ENCODE data around the gene STAP1.

STAP1 gene

DNA sequence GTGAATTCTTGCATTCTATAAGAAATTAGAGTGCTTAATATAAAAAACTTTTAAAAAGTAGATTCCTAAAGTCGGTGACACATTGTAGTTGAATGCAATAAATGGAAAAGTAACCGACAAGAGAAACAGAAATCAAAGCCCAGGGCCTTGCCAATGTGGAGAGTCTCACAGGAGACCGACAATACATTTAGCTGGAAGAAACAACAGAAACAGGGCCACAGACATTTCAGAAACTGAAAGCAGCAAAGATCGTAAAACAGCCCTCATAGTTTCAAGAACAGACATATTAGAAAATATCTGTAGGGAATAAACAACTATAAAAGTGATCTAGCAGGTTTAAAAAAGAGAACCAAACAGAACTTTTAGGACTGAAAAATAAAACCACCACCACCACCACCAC lies 49.5 kb downstream of the STAP1 start:
- no peak for TF ChIP-seq TAF1 (IDR thresholded peaks at IDR 0.05; ENCODE audit: borderline replicate concordance, insufficient read depth, low read length)
- no peak for TF ChIP-seq SIN3A (IDR thresholded peaks at IDR 0.05; ENCODE audit: borderline replicate concordance, insufficient read depth, low read length)

GRCh38 chr4:67614186-67614585 lies 55.7 kb downstream of the STAP1 start:
- TF ChIP-seq, protein P1, sequence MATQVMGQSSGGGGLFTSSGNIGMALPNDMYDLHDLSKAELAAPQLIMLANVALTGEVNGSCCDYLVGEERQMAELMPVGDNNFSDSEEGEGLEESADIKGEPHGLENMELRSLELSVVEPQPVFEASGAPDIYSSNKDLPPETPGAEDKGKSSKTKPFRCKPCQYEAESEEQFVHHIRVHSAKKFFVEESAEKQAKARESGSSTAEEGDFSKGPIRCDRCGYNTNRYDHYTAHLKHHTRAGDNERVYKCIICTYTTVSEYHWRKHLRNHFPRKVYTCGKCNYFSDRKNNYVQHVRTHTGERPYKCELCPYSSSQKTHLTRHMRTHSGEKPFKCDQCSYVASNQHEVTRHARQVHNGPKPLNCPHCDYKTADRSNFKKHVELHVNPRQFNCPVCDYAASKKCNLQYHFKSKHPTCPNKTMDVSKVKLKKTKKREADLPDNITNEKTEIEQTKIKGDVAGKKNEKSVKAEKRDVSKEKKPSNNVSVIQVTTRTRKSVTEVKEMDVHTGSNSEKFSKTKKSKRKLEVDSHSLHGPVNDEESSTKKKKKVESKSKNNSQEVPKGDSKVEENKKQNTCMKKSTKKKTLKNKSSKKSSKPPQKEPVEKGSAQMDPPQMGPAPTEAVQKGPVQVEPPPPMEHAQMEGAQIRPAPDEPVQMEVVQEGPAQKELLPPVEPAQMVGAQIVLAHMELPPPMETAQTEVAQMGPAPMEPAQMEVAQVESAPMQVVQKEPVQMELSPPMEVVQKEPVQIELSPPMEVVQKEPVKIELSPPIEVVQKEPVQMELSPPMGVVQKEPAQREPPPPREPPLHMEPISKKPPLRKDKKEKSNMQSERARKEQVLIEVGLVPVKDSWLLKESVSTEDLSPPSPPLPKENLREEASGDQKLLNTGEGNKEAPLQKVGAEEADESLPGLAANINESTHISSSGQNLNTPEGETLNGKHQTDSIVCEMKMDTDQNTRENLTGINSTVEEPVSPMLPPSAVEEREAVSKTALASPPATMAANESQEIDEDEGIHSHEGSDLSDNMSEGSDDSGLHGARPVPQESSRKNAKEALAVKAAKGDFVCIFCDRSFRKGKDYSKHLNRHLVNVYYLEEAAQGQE (IDR thresholded peaks at IDR 0.05; ENCODE audit: insufficient read depth in 1 of 2, low read depth in 2 of 2, low read length in 2 of 2) = no peak
- TF ChIP-seq POLR2AphosphoS5 (IDR thresholded peaks at IDR 0.05; ENCODE audit: low read depth, low read length) (no peak), SIN3A (IDR thresholded peaks at IDR 0.05; ENCODE audit: borderline replicate concordance, insufficient read depth, low read length) (no peak), TAF1 (IDR thresholded peaks at IDR 0.05; ENCODE audit: borderline replicate concordance, insufficient read depth, low read length) (no peak), FOXP2 (optimal IDR thresholded peaks at IDR 0.05; ENCODE audit: borderline replicate concordance, extremely low read depth, extremely low read length, insufficient read depth) (no peak)

- TF ChIP-seq POLR2AphosphoS5 (IDR thresholded peaks at IDR 0.05; ENCODE audit: low read depth, low read length) (no peak), FOXP2 (optimal IDR thresholded peaks at IDR 0.05; ENCODE audit: borderline replicate concordance, extremely low read depth, extremely low read length, insufficient read depth) (no peak), SIN3A (IDR thresholded peaks at IDR 0.05; ENCODE audit: borderline replicate concordance, insufficient read depth, low read length) (no peak), TAF1 (IDR thresholded peaks at IDR 0.05; ENCODE audit: borderline replicate concordance, insufficient read depth, low read length) (no peak)
- TF ChIP-seq, protein P1 (IDR thresholded peaks at IDR 0.05; ENCODE audit: insufficient read depth in 1 of 2, low read depth in 2 of 2, low read length in 2 of 2) = no peak
These were observed 56.6 kb downstream of the STAP1 start for GRCh38 chr4:67615119-67615518.

DNA sequence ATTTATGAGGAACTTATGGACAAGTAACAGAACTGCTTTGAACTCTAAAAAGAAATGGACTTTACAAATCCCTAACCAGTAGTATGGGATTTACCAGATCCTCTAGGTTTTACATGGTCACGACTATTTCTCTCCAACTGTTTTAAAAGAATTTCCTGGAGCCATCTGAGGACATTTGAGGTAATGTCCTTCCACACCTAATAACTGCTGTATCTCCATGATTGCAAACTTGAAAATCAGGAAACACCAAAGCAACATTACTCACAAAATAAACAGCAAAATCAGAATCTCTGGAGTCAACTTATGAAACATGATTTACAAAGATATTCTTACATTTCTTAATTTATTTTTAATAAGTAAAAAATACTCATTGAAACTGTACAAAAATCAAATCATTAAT lies 58.0 kb downstream of the STAP1 start:
- TF ChIP-seq FOXP2 (optimal IDR thresholded peaks at IDR 0.05; ENCODE audit: borderline replicate concordance, extremely low read depth, extremely low read length, insufficient read depth) (no peak), SIN3A (IDR thresholded peaks at IDR 0.05; ENCODE audit: borderline replicate concordance, insufficient read depth, low read length) (no peak), POLR2AphosphoS5 (IDR thresholded peaks at IDR 0.05; ENCODE audit: low read depth, low read length) (no peak), TAF1 (IDR thresholded peaks at IDR 0.05; ENCODE audit: borderline replicate concordance, insufficient read depth, low read length) (no peak)
- TF ChIP-seq, protein P1 (IDR thresholded peaks at IDR 0.05; ENCODE audit: insufficient read depth in 1 of 2, low read depth in 2 of 2, low read length in 2 of 2) = no peak

DNA sequence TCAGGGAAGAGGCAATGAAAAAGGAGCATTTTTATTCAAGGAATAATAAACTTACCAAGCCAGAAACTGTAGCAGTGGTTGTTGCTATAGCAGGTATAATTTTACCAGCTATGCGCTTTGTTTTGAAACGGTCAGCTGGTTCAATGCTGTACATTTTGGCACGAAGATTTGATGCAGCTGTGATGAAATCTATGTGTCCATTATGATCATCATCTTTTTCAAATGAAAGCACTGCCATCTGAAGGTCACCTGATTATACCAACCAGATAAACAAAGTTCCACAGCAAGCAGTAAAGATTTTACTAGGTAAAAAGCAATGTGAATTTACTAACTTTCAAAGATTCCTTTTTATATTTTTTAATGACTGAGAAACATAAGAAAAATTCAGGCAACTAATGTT lies 66.4 kb downstream of the STAP1 start:
- TF ChIP-seq POLR2AphosphoS5 (IDR thresholded peaks at IDR 0.05; ENCODE audit: low read depth, low read length) (no peak), TAF1 (IDR thresholded peaks at IDR 0.05; ENCODE audit: borderline replicate concordance, insufficient read depth, low read length) (no peak), FOXP2 (optimal IDR thresholded peaks at IDR 0.05; ENCODE audit: borderline replicate concordance, extremely low read depth, extremely low read length, insufficient read depth) (no peak), SIN3A (IDR thresholded peaks at IDR 0.05; ENCODE audit: borderline replicate concordance, insufficient read depth, low read length) (no peak)
- TF ChIP-seq, protein P1 (IDR thresholded peaks at IDR 0.05; ENCODE audit: insufficient read depth in 1 of 2, low read depth in 2 of 2, low read length in 2 of 2) = no peak

Measured in PFSK-1 (cell line).